Measurements from ENCODE around the gene SORCS1. TPM values are rescaled to one million over a fixed set of nuclear protein-coding genes. Genes with fewer than 3 reads are reported as not detected.

The SORCS1 gene
- total and polyA plus RNA-seq, 2 experiments from 2014 or later: 2.9 to 8.9 TPM

DNA sequence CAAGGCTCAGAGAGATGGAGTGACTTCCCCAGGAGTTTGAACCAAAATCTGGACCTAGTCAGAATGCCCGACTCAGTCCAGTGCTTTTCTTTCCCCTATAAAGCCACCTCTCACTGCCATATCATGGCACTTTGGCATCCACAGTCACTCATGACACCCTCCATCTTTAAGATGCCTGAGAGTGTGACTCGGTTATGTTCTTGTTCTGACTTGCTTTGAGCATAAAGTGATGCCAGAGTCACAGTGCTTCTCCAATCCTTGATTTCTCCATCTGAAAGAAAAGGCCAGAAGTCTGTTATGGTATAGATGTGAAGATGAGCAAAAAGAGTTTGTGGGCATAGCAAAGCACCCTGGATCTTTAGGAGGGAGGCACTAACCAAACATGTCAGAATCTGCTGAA lies 538.1 kb downstream of the SORCS1 start:
- Mint-ChIP-seq H3K27ac (no peak overlapping the region), H3K36me3 (ENCODE audit: low read depth) (no peaks in the 10 kb centered on the region)

More for the DNA sequence above, 538.1 kb downstream of the SORCS1 start:
- no peaks in the 10 kb centered on the region for H4K20me1 ChIP-seq (replicated peaks; ENCODE audit: insufficient read depth)
- no peaks in the 10 kb centered on the region for H3K9me3 Mint-ChIP-seq
- no peak overlapping the region for H3K4me2 ChIP-seq
- no peaks in the 10 kb centered on the region for H3K9me2 ChIP-seq (ENCODE audit: insufficient read depth)
- H3K4me3 Mint-ChIP-seq: no peak overlapping the region
- H3K27me3 Mint-ChIP-seq (ENCODE audit: insufficient read depth, low read depth, poor library complexity): peaks cover 5% of the 10 kb centered on the region
- DNase-seq (ENCODE audit: low spot score) (no peak), ATAC-seq (no peak)
- no peaks in the 10 kb centered on the region for H3F3A ChIP-seq (replicated peaks; ENCODE audit: low read depth)
- H3K79me2 ChIP-seq (replicated peaks; ENCODE audit: insufficient read depth): no peaks in the 10 kb centered on the region
- peaks cover 11% of the 10 kb centered on the region; the same call in 2 of the 3 replicates for H3K4me1 Mint-ChIP-seq
- no peaks in the 10 kb centered on the region for H3K4me1 ChIP-seq (ENCODE audit: insufficient read depth)
- no peaks in the 10 kb centered on the region for H3K27me3 ChIP-seq (ENCODE audit: insufficient read depth)
- H3K36me3 ChIP-seq (ENCODE audit: insufficient read depth): no peaks in the 10 kb centered on the region
- no peak overlapping the region for H3K4me3 ChIP-seq
- TF ChIP-seq STAT1 (IDR thresholded peaks at IDR 0.05; ENCODE audit: unreplicated experiment) (no peak), POLR2AphosphoS5 (IDR thresholded peaks at IDR 0.05; ENCODE audit: low read depth) (no peak), EZH2 (IDR thresholded peaks at IDR 0.05; ENCODE audit: low read depth, unreplicated experiment) (no peak), JUNB (IDR thresholded peaks at IDR 0.05; ENCODE audit: unreplicated experiment) (no peak), ZNF331 (CRISPR knock-in tag; IDR thresholded peaks at IDR 0.05; ENCODE audit: low read depth) (no peak), ZNF114 (CRISPR knock-in tag; IDR thresholded peaks at IDR 0.05) (no peak), EZH2phosphoT487 (IDR thresholded peaks at IDR 0.05; ENCODE audit: unreplicated experiment) (no peak), CREB1 (CRISPR knock-in tag; IDR thresholded peaks at IDR 0.05; ENCODE audit: low read depth) (no peak), NANOG (IDR thresholded peaks at IDR 0.05; ENCODE audit: borderline replicate concordance) (no peak)
- TF ChIP-seq, protein P1, sequence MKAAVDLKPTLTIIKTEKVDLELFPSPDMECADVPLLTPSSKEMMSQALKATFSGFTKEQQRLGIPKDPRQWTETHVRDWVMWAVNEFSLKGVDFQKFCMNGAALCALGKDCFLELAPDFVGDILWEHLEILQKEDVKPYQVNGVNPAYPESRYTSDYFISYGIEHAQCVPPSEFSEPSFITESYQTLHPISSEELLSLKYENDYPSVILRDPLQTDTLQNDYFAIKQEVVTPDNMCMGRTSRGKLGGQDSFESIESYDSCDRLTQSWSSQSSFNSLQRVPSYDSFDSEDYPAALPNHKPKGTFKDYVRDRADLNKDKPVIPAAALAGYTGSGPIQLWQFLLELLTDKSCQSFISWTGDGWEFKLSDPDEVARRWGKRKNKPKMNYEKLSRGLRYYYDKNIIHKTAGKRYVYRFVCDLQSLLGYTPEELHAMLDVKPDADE (IDR thresholded peaks at IDR 0.05): no peak
- TF ChIP-seq, protein P2, sequence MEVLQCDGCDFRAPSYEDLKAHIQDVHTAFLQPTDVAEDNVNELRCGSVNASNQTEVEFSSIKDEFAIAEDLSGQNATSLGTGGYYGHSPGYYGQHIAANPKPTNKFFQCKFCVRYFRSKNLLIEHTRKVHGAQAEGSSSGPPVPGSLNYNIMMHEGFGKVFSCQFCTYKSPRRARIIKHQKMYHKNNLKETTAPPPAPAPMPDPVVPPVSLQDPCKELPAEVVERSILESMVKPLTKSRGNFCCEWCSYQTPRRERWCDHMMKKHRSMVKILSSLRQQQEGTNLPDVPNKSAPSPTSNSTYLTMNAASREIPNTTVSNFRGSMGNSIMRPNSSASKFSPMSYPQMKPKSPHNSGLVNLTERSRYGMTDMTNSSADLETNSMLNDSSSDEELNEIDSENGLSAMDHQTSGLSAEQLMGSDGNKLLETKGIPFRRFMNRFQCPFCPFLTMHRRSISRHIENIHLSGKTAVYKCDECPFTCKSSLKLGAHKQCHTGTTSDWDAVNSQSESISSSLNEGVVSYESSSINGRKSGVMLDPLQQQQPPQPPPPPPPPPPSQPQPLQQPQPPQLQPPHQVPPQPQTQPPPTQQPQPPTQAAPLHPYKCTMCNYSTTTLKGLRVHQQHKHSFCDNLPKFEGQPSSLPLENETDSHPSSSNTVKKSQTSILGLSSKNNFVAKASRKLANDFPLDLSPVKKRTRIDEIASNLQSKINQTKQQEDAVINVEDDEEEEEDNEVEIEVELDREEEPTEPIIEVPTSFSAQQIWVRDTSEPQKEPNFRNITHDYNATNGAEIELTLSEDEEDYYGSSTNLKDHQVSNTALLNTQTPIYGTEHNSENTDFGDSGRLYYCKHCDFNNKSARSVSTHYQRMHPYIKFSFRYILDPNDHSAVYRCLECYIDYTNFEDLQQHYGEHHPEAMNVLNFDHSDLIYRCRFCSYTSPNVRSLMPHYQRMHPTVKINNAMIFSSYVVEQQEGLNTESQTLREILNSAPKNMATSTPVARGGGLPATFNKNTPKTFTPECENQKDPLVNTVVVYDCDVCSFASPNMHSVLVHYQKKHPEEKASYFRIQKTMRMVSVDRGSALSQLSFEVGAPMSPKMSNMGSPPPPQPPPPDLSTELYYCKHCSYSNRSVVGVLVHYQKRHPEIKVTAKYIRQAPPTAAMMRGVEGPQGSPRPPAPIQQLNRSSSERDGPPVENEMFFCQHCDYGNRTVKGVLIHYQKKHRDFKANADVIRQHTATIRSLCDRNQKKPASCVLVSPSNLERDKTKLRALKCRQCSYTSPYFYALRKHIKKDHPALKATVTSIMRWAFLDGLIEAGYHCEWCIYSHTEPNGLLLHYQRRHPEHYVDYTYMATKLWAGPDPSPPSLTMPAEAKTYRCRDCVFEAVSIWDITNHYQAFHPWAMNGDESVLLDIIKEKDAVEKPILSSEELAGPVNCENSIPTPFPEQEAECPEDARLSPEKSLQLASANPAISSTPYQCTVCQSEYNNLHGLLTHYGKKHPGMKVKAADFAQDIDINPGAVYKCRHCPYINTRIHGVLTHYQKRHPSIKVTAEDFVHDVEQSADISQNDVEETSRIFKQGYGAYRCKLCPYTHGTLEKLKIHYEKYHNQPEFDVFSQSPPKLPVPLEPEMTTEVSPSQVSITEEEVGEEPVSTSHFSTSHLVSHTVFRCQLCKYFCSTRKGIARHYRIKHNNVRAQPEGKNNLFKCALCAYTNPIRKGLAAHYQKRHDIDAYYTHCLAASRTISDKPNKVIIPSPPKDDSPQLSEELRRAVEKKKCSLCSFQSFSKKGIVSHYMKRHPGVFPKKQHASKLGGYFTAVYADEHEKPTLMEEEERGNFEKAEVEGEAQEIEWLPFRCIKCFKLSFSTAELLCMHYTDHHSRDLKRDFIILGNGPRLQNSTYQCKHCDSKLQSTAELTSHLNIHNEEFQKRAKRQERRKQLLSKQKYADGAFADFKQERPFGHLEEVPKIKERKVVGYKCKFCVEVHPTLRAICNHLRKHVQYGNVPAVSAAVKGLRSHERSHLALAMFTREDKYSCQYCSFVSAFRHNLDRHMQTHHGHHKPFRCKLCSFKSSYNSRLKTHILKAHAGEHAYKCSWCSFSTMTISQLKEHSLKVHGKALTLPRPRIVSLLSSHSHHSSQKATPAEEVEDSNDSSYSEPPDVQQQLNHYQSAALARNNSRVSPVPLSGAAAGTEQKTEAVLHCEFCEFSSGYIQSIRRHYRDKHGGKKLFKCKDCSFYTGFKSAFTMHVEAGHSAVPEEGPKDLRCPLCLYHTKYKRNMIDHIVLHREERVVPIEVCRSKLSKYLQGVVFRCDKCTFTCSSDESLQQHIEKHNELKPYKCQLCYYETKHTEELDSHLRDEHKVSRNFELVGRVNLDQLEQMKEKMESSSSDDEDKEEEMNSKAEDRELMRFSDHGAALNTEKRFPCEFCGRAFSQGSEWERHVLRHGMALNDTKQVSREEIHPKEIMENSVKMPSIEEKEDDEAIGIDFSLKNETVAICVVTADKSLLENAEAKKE (CRISPR knock-in tag; IDR thresholded peaks at IDR 0.05): no peak
- TF ChIP-seq, protein P3, sequence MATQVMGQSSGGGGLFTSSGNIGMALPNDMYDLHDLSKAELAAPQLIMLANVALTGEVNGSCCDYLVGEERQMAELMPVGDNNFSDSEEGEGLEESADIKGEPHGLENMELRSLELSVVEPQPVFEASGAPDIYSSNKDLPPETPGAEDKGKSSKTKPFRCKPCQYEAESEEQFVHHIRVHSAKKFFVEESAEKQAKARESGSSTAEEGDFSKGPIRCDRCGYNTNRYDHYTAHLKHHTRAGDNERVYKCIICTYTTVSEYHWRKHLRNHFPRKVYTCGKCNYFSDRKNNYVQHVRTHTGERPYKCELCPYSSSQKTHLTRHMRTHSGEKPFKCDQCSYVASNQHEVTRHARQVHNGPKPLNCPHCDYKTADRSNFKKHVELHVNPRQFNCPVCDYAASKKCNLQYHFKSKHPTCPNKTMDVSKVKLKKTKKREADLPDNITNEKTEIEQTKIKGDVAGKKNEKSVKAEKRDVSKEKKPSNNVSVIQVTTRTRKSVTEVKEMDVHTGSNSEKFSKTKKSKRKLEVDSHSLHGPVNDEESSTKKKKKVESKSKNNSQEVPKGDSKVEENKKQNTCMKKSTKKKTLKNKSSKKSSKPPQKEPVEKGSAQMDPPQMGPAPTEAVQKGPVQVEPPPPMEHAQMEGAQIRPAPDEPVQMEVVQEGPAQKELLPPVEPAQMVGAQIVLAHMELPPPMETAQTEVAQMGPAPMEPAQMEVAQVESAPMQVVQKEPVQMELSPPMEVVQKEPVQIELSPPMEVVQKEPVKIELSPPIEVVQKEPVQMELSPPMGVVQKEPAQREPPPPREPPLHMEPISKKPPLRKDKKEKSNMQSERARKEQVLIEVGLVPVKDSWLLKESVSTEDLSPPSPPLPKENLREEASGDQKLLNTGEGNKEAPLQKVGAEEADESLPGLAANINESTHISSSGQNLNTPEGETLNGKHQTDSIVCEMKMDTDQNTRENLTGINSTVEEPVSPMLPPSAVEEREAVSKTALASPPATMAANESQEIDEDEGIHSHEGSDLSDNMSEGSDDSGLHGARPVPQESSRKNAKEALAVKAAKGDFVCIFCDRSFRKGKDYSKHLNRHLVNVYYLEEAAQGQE (IDR thresholded peaks at IDR 0.05; ENCODE audit: unreplicated experiment): no peak
- TF ChIP-seq, protein P4, sequence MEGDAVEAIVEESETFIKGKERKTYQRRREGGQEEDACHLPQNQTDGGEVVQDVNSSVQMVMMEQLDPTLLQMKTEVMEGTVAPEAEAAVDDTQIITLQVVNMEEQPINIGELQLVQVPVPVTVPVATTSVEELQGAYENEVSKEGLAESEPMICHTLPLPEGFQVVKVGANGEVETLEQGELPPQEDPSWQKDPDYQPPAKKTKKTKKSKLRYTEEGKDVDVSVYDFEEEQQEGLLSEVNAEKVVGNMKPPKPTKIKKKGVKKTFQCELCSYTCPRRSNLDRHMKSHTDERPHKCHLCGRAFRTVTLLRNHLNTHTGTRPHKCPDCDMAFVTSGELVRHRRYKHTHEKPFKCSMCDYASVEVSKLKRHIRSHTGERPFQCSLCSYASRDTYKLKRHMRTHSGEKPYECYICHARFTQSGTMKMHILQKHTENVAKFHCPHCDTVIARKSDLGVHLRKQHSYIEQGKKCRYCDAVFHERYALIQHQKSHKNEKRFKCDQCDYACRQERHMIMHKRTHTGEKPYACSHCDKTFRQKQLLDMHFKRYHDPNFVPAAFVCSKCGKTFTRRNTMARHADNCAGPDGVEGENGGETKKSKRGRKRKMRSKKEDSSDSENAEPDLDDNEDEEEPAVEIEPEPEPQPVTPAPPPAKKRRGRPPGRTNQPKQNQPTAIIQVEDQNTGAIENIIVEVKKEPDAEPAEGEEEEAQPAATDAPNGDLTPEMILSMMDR (conservative IDR thresholded peaks at IDR 0.05; ENCODE audit: low read depth in 2 of 2): no peak
- no peak overlapping the region for H2AFZ ChIP-seq
- no peak overlapping the region for H3K27ac ChIP-seq (ENCODE audit: low read depth)

Data from GM23338 (cell line).